ENCODE measurements around the gene SLFN11.
"Not testable (repeated sequence)": the region's sequence is repeated elsewhere in the genome, so short reads cannot be mapped to it uniquely, and the experiment has no call there.

The SLFN11 gene

GRCh38 chr17:35359398-35359797 lies 14.0 kb downstream of the SLFN11 start:
- no peak for DNase-seq

GRCh38 chr17:35352284-35352683 lies 21.1 kb downstream of the SLFN11 start:
- DNase-seq = no peak

- DNase-seq = no peak
Measured at GRCh38 chr17:35350493-35350892, 22.9 kb downstream of the SLFN11 start.

GRCh38 chr17:35345926-35346771 lies 27.3 kb downstream of the SLFN11 start:
- DNase-seq = no peak

- DNase-seq = no peak
Measured at GRCh38 chr17:35345445-35345925, 27.9 kb downstream of the SLFN11 start.

GRCh38 chr17:35344262-35344661 lies 29.2 kb downstream of the SLFN11 start:
- no peak for DNase-seq

GRCh38 chr17:35342276-35342675 lies 31.1 kb downstream of the SLFN11 start:
- no peak for DNase-seq

GRCh38 chr17:35341411-35341992 lies 31.9 kb downstream of the SLFN11 start:
- DNase-seq = no peak

- no peak for DNase-seq
Measured at GRCh38 chr17:35338230-35338629, 35.2 kb downstream of the SLFN11 start.

GRCh38 chr17:35337364-35337763 lies 36.1 kb downstream of the SLFN11 start:
- DNase-seq = no peak

- DNase-seq = not testable (repeated sequence)
Measured at GRCh38 chr17:35333578-35333977, 39.8 kb downstream of the SLFN11 start.

GRCh38 chr17:35322749-35323148 lies 50.7 kb downstream of the SLFN11 start:
- no peak for DNase-seq

GRCh38 chr17:35315971-35316370 lies 57.5 kb downstream of the SLFN11 start:
- DNase-seq = no peak

GRCh38 chr17:35315283-35315682 lies 58.1 kb downstream of the SLFN11 start:
- no peak for DNase-seq

- no peak for DNase-seq
Measured at GRCh38 chr17:35314415-35315216, 58.8 kb downstream of the SLFN11 start.

- peak; percentile 4 for DNase-seq
Measured at GRCh38 chr17:35313875-35314409, 59.5 kb downstream of the SLFN11 start.

GRCh38 chr17:35312790-35313711 lies 60.4 kb downstream of the SLFN11 start:
- DNase-seq = peak; percentile 78

- no peak for DNase-seq
Measured at GRCh38 chr17:35312346-35312745, 61.1 kb downstream of the SLFN11 start.

GRCh38 chr17:35309345-35309744 lies 64.1 kb downstream of the SLFN11 start:
- DNase-seq = not testable (repeated sequence)
